H1 (cell line): Measurements from ENCODE around the gene GSG1L2. TPM values are rescaled to one million over a fixed set of nuclear protein-coding genes. Genes with fewer than 3 reads are reported as not detected.

Experiments
- JUND ChIP-seq: IDR thresholded peaks from 2 replicates; pipeline ENCODE4 v1.6.1; 2011; ENCODE audit warnings: mild to moderate bottlenecking, improper control_type of control experiment, low read length
- polyA plus RNA-seq, 7 experiments: library from polyadenylated mRNA; depleted of rRNA in 3 of 7; stranded (reverse) in 5 of 7; unstranded in 2 of 7; fragments of >200 nt in 5 of 7; fragments of 200-250 nt in 2 of 7; gene quantifications; 1 replicate in 5 of 7; 2 replicates in 1 of 7; 4 replicates in 1 of 7; pipeline versions ENCODE4 v1.2.1 to v1.2.3, GENCODE V29; 2011 to 2013; ENCODE audit warnings: missing spikeins in 2 of 7, mixed read lengths in 2 of 7
- total RNA-seq: library from RNA; stranded (reverse); fragmentation: NEBNext Ultra II Directional; extraction: Animal tissue kit (Norgen Biotek cat#: 25700); gene quantifications from 2 replicates; pipeline ENCODE4 v1.2.1, GENCODE V29; 2021
- TF ChIP-seq, protein P1 (sequence below): fragments of 300-600 bp; sonication (generic); IDR thresholded peaks from 2 replicates; pipeline ENCODE4 v1.7.1; 2012; ENCODE audit warnings: low read length, moderate library complexity, mild to moderate bottlenecking, inconsistent platforms; ENCODE audit not compliant: insufficient replicate concordance

GSG1L2 gene
- total and polyA plus RNA-seq, 2 of the 8 experiments (the other 6 are each of a cell fraction or from before 2014, with no cell fraction given) = not detected

DNA sequence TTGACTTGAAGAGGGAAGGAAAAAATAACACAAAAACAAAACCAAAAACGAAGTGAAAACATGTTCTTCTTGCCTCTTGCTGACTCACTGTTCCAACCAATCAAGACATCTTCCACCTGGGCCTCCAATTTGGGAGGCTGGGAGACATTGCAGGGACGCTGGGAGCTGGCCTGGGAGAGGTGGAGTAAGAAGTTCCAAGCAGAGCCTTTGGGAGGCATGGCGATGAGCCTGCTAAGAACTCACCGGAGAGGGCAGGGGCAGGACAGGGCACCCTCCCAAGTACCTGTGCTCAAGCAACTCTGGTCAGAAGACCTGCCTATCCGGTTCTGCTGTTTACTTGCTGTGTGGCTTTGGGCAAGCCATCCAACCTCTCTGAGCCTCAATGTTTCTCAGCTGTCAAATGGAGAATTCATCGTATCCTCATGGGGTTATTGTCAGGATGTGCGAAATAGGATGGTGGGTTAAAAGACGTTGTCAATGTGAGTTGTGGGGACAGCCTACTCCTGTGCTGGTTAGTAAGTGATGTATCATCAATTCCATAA, 3.0 kb upstream of the GSG1L2 start (continued):
- TF ChIP-seq, protein P1, sequence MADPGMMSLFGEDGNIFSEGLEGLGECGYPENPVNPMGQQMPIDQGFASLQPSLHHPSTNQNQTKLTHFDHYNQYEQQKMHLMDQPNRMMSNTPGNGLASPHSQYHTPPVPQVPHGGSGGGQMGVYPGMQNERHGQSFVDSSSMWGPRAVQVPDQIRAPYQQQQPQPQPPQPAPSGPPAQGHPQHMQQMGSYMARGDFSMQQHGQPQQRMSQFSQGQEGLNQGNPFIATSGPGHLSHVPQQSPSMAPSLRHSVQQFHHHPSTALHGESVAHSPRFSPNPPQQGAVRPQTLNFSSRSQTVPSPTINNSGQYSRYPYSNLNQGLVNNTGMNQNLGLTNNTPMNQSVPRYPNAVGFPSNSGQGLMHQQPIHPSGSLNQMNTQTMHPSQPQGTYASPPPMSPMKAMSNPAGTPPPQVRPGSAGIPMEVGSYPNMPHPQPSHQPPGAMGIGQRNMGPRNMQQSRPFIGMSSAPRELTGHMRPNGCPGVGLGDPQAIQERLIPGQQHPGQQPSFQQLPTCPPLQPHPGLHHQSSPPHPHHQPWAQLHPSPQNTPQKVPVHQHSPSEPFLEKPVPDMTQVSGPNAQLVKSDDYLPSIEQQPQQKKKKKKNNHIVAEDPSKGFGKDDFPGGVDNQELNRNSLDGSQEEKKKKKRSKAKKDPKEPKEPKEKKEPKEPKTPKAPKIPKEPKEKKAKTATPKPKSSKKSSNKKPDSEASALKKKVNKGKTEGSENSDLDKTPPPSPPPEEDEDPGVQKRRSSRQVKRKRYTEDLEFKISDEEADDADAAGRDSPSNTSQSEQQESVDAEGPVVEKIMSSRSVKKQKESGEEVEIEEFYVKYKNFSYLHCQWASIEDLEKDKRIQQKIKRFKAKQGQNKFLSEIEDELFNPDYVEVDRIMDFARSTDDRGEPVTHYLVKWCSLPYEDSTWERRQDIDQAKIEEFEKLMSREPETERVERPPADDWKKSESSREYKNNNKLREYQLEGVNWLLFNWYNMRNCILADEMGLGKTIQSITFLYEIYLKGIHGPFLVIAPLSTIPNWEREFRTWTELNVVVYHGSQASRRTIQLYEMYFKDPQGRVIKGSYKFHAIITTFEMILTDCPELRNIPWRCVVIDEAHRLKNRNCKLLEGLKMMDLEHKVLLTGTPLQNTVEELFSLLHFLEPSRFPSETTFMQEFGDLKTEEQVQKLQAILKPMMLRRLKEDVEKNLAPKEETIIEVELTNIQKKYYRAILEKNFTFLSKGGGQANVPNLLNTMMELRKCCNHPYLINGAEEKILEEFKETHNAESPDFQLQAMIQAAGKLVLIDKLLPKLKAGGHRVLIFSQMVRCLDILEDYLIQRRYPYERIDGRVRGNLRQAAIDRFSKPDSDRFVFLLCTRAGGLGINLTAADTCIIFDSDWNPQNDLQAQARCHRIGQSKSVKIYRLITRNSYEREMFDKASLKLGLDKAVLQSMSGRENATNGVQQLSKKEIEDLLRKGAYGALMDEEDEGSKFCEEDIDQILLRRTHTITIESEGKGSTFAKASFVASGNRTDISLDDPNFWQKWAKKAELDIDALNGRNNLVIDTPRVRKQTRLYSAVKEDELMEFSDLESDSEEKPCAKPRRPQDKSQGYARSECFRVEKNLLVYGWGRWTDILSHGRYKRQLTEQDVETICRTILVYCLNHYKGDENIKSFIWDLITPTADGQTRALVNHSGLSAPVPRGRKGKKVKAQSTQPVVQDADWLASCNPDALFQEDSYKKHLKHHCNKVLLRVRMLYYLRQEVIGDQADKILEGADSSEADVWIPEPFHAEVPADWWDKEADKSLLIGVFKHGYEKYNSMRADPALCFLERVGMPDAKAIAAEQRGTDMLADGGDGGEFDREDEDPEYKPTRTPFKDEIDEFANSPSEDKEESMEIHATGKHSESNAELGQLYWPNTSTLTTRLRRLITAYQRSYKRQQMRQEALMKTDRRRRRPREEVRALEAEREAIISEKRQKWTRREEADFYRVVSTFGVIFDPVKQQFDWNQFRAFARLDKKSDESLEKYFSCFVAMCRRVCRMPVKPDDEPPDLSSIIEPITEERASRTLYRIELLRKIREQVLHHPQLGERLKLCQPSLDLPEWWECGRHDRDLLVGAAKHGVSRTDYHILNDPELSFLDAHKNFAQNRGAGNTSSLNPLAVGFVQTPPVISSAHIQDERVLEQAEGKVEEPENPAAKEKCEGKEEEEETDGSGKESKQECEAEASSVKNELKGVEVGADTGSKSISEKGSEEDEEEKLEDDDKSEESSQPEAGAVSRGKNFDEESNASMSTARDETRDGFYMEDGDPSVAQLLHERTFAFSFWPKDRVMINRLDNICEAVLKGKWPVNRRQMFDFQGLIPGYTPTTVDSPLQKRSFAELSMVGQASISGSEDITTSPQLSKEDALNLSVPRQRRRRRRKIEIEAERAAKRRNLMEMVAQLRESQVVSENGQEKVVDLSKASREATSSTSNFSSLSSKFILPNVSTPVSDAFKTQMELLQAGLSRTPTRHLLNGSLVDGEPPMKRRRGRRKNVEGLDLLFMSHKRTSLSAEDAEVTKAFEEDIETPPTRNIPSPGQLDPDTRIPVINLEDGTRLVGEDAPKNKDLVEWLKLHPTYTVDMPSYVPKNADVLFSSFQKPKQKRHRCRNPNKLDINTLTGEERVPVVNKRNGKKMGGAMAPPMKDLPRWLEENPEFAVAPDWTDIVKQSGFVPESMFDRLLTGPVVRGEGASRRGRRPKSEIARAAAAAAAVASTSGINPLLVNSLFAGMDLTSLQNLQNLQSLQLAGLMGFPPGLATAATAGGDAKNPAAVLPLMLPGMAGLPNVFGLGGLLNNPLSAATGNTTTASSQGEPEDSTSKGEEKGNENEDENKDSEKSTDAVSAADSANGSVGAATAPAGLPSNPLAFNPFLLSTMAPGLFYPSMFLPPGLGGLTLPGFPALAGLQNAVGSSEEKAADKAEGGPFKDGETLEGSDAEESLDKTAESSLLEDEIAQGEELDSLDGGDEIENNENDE = no peak
- TF ChIP-seq JUND = no peak
